ENCODE results near the gene GJC2. TPM values are rescaled to one million over a fixed set of nuclear protein-coding genes. Genes with fewer than 3 reads are reported as not detected.

Gene GJC2
- total RNA-seq, 4 donors from 2014 or later = 0.48 to 2.7 (median 0.66) TPM

GRCh38 chr1:228207381-228207810, 57.7 kb downstream of the GJC2 start:
- 80 to 100% methylated on average over 1 of the region's 8 CpGs for WGBS, 2 donors
- intact Hi-C loops (cut with DNase I) = no loop called here
- Histone ChIP-seq H3K4me3 (no peak overlapping the region), H3K36me3 (no peaks in the 10 kb centered on the region), H3K27me3 (peaks cover 0 to 50% (median 0%) of the 10 kb centered on the region in 4 donors), H3K9me3 (no peaks in the 10 kb centered on the region), H3K27ac (no peak overlapping the region), H3K4me1 (peaks cover 0 to 26% (median 0%) of the 10 kb centered on the region in 3 donors)
- TF ChIP-seq POLR2A (IDR thresholded peaks at IDR 0.05) (no peak), CTCF (IDR thresholded peaks at IDR 0.05) (no peak)
- no peak for DNase-seq

- intact Hi-C loops (cut with DNase I) = no loop called here
- H3K27ac ChIP-seq = no peak within 1 kb of the TSS
- no peak for DNase-seq
- peaks cover 6 to 33% (median 6%) of the 10 kb centered on the region in 3 donors for H3K4me1 ChIP-seq
- no peaks in the 10 kb centered on the region for H3K9me3 ChIP-seq
- 40% methylated on average over 1 of the region's 30 CpGs; no CpG with 5 or more reads in 1 of the 2 donors for WGBS, 2 donors
- H3K27me3 ChIP-seq = peaks cover 0 to 58% (median 0%) of the 10 kb centered on the region in 4 donors
- no peak within 1 kb of the TSS for H3K4me3 ChIP-seq
- H3K36me3 ChIP-seq = no peaks in the 10 kb centered on the region
- TF ChIP-seq CTCF (IDR thresholded peaks at IDR 0.05) (no peak), POLR2A (IDR thresholded peaks at IDR 0.05) (no peak)
Measured at GRCh38 chr1:228207851-228208821, 58.4 kb downstream of the GJC2 start, which contains the start of gene OBSCN. TSS of gene OBSCN (plus strand) at chr1:228208044. CDS start at chr1:228211784, 3,740 bp downstream.

GRCh38 chr1:228208831-228209551, 59.3 kb downstream of the GJC2 start:
- Histone ChIP-seq H3K9me3 (no peaks in the 10 kb centered on the region), H3K4me3 (no peak overlapping the region), H3K27ac (no peak overlapping the region), H3K4me1 (peaks cover 6 to 41% (median 9%) of the 10 kb centered on the region in 3 donors), H3K36me3 (no peaks in the 10 kb centered on the region), H3K27me3 (peaks cover 0 to 60% (median 0%) of the 10 kb centered on the region in 4 donors)
- no peak for TF ChIP-seq POLR2A (IDR thresholded peaks at IDR 0.05)
- no peak for TF ChIP-seq CTCF (IDR thresholded peaks at IDR 0.05)
- intact Hi-C loops (cut with DNase I) = no loop called here
- WGBS, 2 donors = 76 to 80% methylated on average over 5 to 9 of the region's 19 CpGs
- DNase-seq = no peak

Small RNA genes within 50 kb of the gene (small RNA-seq; reads per million reads assigned to genes)
- 0 reads per million in 4 donors for gene AL359510.1

Other genes starting within 250 kb of the GJC2 start
- 1 to 10 TPM; 1.7 to 5.9 (median 2.8) TPM for gene WNT9A, start 202.0 kb upstream of the GJC2 start, total RNA-seq
- 1 to 10 TPM in 2 of 4 donors, under 1 TPM in 2; 0.76 to 2.7 (median 1.3) TPM for gene WNT3A, start 142.9 kb upstream of the GJC2 start, total RNA-seq
- gene ARF1, start 67.2 kb upstream of the GJC2 start, total RNA-seq = 100 to 1,000 TPM; 279 to 327 (median 319) TPM
- gene C1orf35, start 46.6 kb upstream of the GJC2 start, total RNA-seq = 10 to 100 TPM in 3 of 4 donors, 1 to 10 TPM in 1; 8.5 to 21.3 (median 18.1) TPM
- 10 to 100 TPM; 33.8 to 62.2 (median 51.2) TPM for gene MRPL55, start 40.6 kb upstream of the GJC2 start, total RNA-seq
- 100 to 1,000 TPM; 279 to 320 (median 302) TPM for gene GUK1, start 9.7 kb upstream of the GJC2 start, total RNA-seq
- gene IBA57, start 15.9 kb downstream of the GJC2 start, total RNA-seq = 1 to 10 TPM; 4.8 to 9.1 (median 5.7) TPM
- gene OBSCN, start 58.1 kb downstream of the GJC2 start, total RNA-seq = 10 to 100 TPM in 2 of 4 donors, 1 to 10 TPM in 2; 4.0 to 53.2 (median 13.8) TPM